H1 (cell line): ENCODE data around the gene PLCZ1. TPM values are rescaled to one million over a fixed set of nuclear protein-coding genes. Genes with fewer than 3 reads are reported as not detected.

Experiments used
- CTCF ChIA-PET: fragments of 300-600 bp; sonication (Branson Sonifier 250); formaldehyde crosslinking; loops from one replicate; lab custom pipeline; 2021; ENCODE audit not compliant: partially characterized antibody; lab: Charles Lee
- POLR2A ChIA-PET: fragments of 300-600 bp; sonication (Branson Sonifier 250); formaldehyde crosslinking; loops from one replicate; lab custom pipeline; 2021; ENCODE audit warnings: inconsistent platforms; ENCODE audit not compliant: partially characterized antibody; lab: Charles Lee
- DNase-seq, 2 experiments: peaks; one replicate each; pipeline versions ENCODE4 v3.0.0 to v3.0.0-alpha.2; 2010 to 2022; ENCODE audit warnings: low spot score in 2 of 2, low read depth in 1 of 2, mixed read lengths in 1 of 2
- FAIRE-seq: peaks from 2 replicates; lab custom pipeline; 2011; peaks lifted over from hg19 to GRCh38; lab: Jason Lieb, UNC
- H2AFZ ChIP-seq: 2 replicates; pipeline ENCODE4 v1.8.1; 2012; ENCODE audit warnings: low read length, inconsistent platforms
- H2AK5ac ChIP-seq: 2 replicates; pipeline ENCODE4 v1.6.1; 2013; ENCODE audit warnings: low read depth, low read length
- H2BK120ac ChIP-seq: replicated peaks from 2 replicates; pipeline ENCODE3; 2013; ENCODE audit warnings: low read depth, low read length, inconsistent platforms
- H2BK12ac ChIP-seq: 2 replicates; pipeline ENCODE4 v1.6.1; 2013; ENCODE audit warnings: low read depth, low read length
- H2BK15ac ChIP-seq: 2 replicates; pipeline ENCODE4 v1.6.1; 2013; ENCODE audit warnings: low read length
- H2BK20ac ChIP-seq: 2 replicates; pipeline ENCODE4 v1.6.1; 2013; ENCODE audit warnings: low read length
- H2BK5ac ChIP-seq: 2 replicates; pipeline ENCODE4 v1.6.1; 2013; ENCODE audit warnings: low read depth, low read length
- H3K14ac ChIP-seq: 2 replicates; pipeline ENCODE4 v1.6.1; 2013; ENCODE audit warnings: inconsistent platforms; ENCODE audit not compliant: insufficient read length
- H3K18ac ChIP-seq: 2 replicates; pipeline ENCODE4 v1.6.1; 2013; ENCODE audit warnings: low read length; ENCODE audit errors: extremely low read depth
- H3K23ac ChIP-seq: 2 replicates; pipeline ENCODE4 v1.6.1; 2013; ENCODE audit warnings: inconsistent platforms; ENCODE audit not compliant: insufficient read length
- H3K23me2 ChIP-seq: 2 replicates; pipeline ENCODE4 v1.6.1; 2013; ENCODE audit warnings: low read depth, low read length
- H3K27ac ChIP-seq: 2 replicates; pipeline ENCODE4 v1.6.1; 2011; ENCODE audit warnings: low read depth, low read length, inconsistent platforms
- H3K27me3 ChIP-seq, 4 experiments: replicated peaks in 1 of 4; 1 replicate in 1 of 4; 2 replicates in 3 of 4; pipeline versions ENCODE4 v1.6.1 to v1.8.1; 2011 to 2013; ENCODE audit warnings: low read length in 3 of 4, mild to moderate bottlenecking in 3 of 4, inconsistent platforms in 2 of 4, mixed read lengths in 2 of 4, moderate library complexity in 1 of 4; ENCODE audit not compliant: control insufficient read depth in 3 of 4, insufficient read depth in 3 of 4; ENCODE audit errors: extremely low read depth in 1 of 4
- H3K36me3 ChIP-seq, 4 experiments: 2 replicates each; pipeline versions ENCODE4 v1.6.1 to v1.8.1; 2011 to 2013; ENCODE audit warnings: mild to moderate bottlenecking in 4 of 4, low read length in 3 of 4, moderate library complexity in 2 of 4, control low read depth in 1 of 4, inconsistent platforms in 1 of 4; ENCODE audit not compliant: insufficient read depth in 4 of 4, control insufficient read depth in 2 of 4
- H3K4ac ChIP-seq: replicated peaks from 2 replicates; pipeline ENCODE3; 2013; ENCODE audit warnings: low read length, low read depth, mixed read lengths, inconsistent platforms; ENCODE audit not compliant: insufficient read length
- H3K4me1 ChIP-seq, 4 experiments: replicated peaks in 1 of 4; 1 replicate in 1 of 4; 2 replicates in 3 of 4; pipeline versions ENCODE4 v1.6.1 to v1.8.1; 2011 to 2013; ENCODE audit warnings: low read length in 3 of 4, inconsistent platforms in 2 of 4, mixed read lengths in 1 of 4; ENCODE audit not compliant: insufficient read depth in 4 of 4, control insufficient read depth in 3 of 4
- H3K4me2 ChIP-seq, 2 experiments: 2 replicates each; pipeline versions ENCODE4 v1.6.1 to v1.8.1; 2011 to 2013; ENCODE audit warnings: low read depth in 2 of 2, low read length in 2 of 2, control low read depth in 1 of 2, inconsistent platforms in 1 of 2, mild to moderate bottlenecking in 1 of 2; ENCODE audit not compliant: insufficient read depth in 1 of 2
- H3K4me3 ChIP-seq, 4 experiments: fragments of 200-600, 300-600 bp in 1 of 4; sonication (generic), shearing (Covaris generic), sonication (Bioruptor Twin) in 1 of 4; 2 replicates each; pipeline versions ENCODE4 v1.5.1 to v1.8.1; 2011 to 2016; ENCODE audit warnings: low read length in 4 of 4, low read depth in 3 of 4, control low read depth in 2 of 4, inconsistent platforms in 2 of 4, mild to moderate bottlenecking in 2 of 4, mixed read lengths in 1 of 4, moderate library complexity in 1 of 4; ENCODE audit not compliant: insufficient read depth in 2 of 4; ENCODE audit errors: extremely low read depth in 1 of 4
- H3K56ac ChIP-seq: replicated peaks from 2 replicates; pipeline ENCODE3; 2013; ENCODE audit warnings: low read depth, mild to moderate bottlenecking, mixed read lengths, low read length, inconsistent platforms; ENCODE audit not compliant: insufficient read length
- H3K79me1 ChIP-seq: 2 replicates; pipeline ENCODE4 v1.6.1; 2013; ENCODE audit warnings: low read depth, low read length, control low read depth
- H3K79me2 ChIP-seq, 2 experiments: 2 replicates each; pipeline versions ENCODE4 v1.6.1 to v1.8.1; 2012 to 2013; ENCODE audit warnings: low read length in 2 of 2, mild to moderate bottlenecking in 2 of 2, inconsistent platforms in 1 of 2; ENCODE audit not compliant: insufficient read depth in 2 of 2, control insufficient read depth in 1 of 2
- H3K9ac ChIP-seq, 4 experiments: replicated peaks in 1 of 4; 1 replicate in 1 of 4; 2 replicates in 3 of 4; pipeline versions ENCODE4 v1.6.1 to v1.8.1; 2011 to 2013; ENCODE audit warnings: low read depth in 3 of 4, low read length in 3 of 4, control low read depth in 2 of 4, mild to moderate bottlenecking in 2 of 4, moderate library complexity in 2 of 4, inconsistent platforms in 1 of 4; ENCODE audit errors: extremely low read depth in 1 of 4
- H3K9me3 ChIP-seq, 2 experiments: 2 replicates each; pipeline versions ENCODE4 v1.6.1 to v1.8.1; 2012 to 2013; ENCODE audit warnings: mild to moderate bottlenecking in 2 of 2, moderate library complexity in 2 of 2, control low read depth in 1 of 2, inconsistent platforms in 1 of 2, low read depth in 1 of 2, low read length in 1 of 2, mixed read lengths in 1 of 2; ENCODE audit not compliant: insufficient read depth in 2 of 2
- H4K20me1 ChIP-seq, 2 experiments: replicated peaks in 1 of 2; 2 replicates each; pipeline versions ENCODE3 to v1.8.1; 2011 to 2013; ENCODE audit warnings: inconsistent platforms in 2 of 2, low read length in 2 of 2, mild to moderate bottlenecking in 1 of 2; ENCODE audit not compliant: insufficient read depth in 2 of 2, control insufficient read depth in 1 of 2
- H4K5ac ChIP-seq: 2 replicates; pipeline ENCODE4 v1.6.1; 2013; ENCODE audit warnings: low read length, low read depth, mixed read lengths, inconsistent platforms; ENCODE audit not compliant: insufficient read length
- H4K8ac ChIP-seq: 2 replicates; pipeline ENCODE4 v1.8.0; 2013; ENCODE audit warnings: mild to moderate bottlenecking, moderate library complexity, low read length, inconsistent platforms; ENCODE audit not compliant: insufficient read depth; ENCODE audit errors: extremely low read depth
- H4K91ac ChIP-seq: replicated peaks from 2 replicates; pipeline ENCODE3; 2013; ENCODE audit warnings: low read length, mixed read lengths, inconsistent platforms; ENCODE audit not compliant: insufficient read length
- CREB1 ChIP-seq: IDR thresholded peaks from 2 replicates; pipeline ENCODE4 v1.6.1; 2012; ENCODE audit warnings: inconsistent platforms
- EZH2 ChIP-seq: fragments of 200-600 bp; sonication (generic); IDR thresholded peaks from 2 replicates; pipeline ENCODE4 v1.7.1; 2012; ENCODE audit warnings: low read depth, mild to moderate bottlenecking, moderate library complexity, low read length, inconsistent platforms; ENCODE audit not compliant: severe bottlenecking
- GABPA ChIP-seq: IDR thresholded peaks from 2 replicates; pipeline ENCODE4 v1.6.1; 2011; ENCODE audit warnings: mild to moderate bottlenecking, low read length, moderate library complexity, borderline replicate concordance; ENCODE audit not compliant: insufficient read depth
- KDM5A ChIP-seq: fragments of 200-600 bp; IDR thresholded peaks from 2 replicates; pipeline ENCODE4 v1.7.1; 2012; ENCODE audit warnings: mild to moderate bottlenecking, low read length, inconsistent platforms, mixed read lengths
- MAFK ChIP-seq: IDR thresholded peaks from 2 replicates; pipeline ENCODE4 v1.6.1; 2012; ENCODE audit warnings: low read depth, mild to moderate bottlenecking, improper control_type of control experiment, low read length
- PHF8 ChIP-seq: fragments of 200-600 bp; sonication (generic); conservative IDR thresholded peaks from 2 replicates; pipeline ENCODE4 v1.7.1; 2012; ENCODE audit warnings: low read depth, mild to moderate bottlenecking, inconsistent platforms, low read length, moderate library complexity
- RBBP5 ChIP-seq: IDR thresholded peaks from 2 replicates; pipeline ENCODE4 v1.7.1; 2012; ENCODE audit warnings: low read depth, mild to moderate bottlenecking, inconsistent platforms, low read length, moderate library complexity, borderline replicate concordance
- RXRA ChIP-seq: IDR thresholded peaks from 2 replicates; pipeline ENCODE4 v1.6.1; 2011; ENCODE audit warnings: low read depth, mild to moderate bottlenecking, low read length, moderate library complexity; ENCODE audit not compliant: insufficient read depth
- SIRT6 ChIP-seq: IDR thresholded peaks from one replicate; pipeline ENCODE4 v1.7.1; 2012; ENCODE audit warnings: low read length, inconsistent platforms
- SP1 ChIP-seq: IDR thresholded peaks from 2 replicates; pipeline ENCODE4 v1.6.1; 2011; ENCODE audit warnings: low read depth, low read length
- TAF1 ChIP-seq: IDR thresholded peaks from 2 replicates; pipeline ENCODE4 v1.6.1; 2011; ENCODE audit warnings: mild to moderate bottlenecking, low read depth, low read length
- WGBS, 2 experiments: shearing (Covaris generic) in 1 of 2; methylation state at CpG; one replicate each; pipeline versions ENCODE4 v1.1.6 to v1.1.7; 2013 to 2015; ENCODE audit warnings: low lambda C conversion rate in 2 of 2, mixed read lengths in 2 of 2, inconsistent platforms in 1 of 2, low coverage in 1 of 2, missing lambda C conversion rate in 1 of 2; ENCODE audit not compliant: insufficient replicate concordance in 2 of 2, insufficient coverage in 1 of 2, insufficient read length in 1 of 2; ENCODE audit errors: extremely low coverage in 1 of 2, missing lambda C conversion rate in 1 of 2; 5-methylcytosine and 5-hydroxymethylcytosine counted together
- polyA plus RNA-seq, 7 experiments: library from polyadenylated mRNA; depleted of rRNA in 3 of 7; stranded (reverse) in 5 of 7; unstranded in 2 of 7; fragments of >200 nt in 5 of 7; fragments of 200-250 nt in 2 of 7; gene quantifications; 1 replicate in 5 of 7; 2 replicates in 1 of 7; 4 replicates in 1 of 7; pipeline versions ENCODE4 v1.2.1 to v1.2.3, GENCODE V29; 2011 to 2013; ENCODE audit warnings: missing spikeins in 2 of 7, mixed read lengths in 2 of 7
- total RNA-seq: library from RNA; stranded (reverse); fragmentation: NEBNext Ultra II Directional; extraction: Animal tissue kit (Norgen Biotek cat#: 25700); gene quantifications from 2 replicates; pipeline ENCODE4 v1.2.1, GENCODE V29; 2021

PLCZ1 gene
- total and polyA plus RNA-seq, 2 of the 8 experiments (the other 6 are each of a cell fraction or from before 2014, with no cell fraction given): not detected

DNA sequence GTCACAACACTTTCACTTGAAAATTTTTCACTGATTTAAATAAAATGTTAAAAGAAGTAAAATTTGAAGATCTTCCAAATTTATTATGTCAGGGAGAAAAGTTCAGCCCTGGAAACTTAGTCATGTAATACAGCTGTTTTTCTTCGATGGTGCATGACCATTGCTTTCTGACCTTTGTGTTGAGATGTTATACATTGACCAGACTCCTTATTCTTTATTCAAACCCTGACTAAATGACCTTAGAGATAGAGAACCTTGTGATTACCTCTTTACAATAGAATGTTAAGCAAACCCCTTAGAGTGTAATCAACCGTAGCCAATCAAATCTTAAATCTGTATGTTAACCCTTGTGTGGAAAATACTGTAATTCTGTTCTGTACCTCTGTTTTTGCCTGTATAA lies 34.5 kb downstream of the PLCZ1 start:
- Histone ChIP-seq H2BK15ac (no peak overlapping the region), H3K79me1 (no peaks in the 10 kb centered on the region), H3K18ac (no peak overlapping the region), H3K79me2 (no peaks in the 10 kb centered on the region), H3K56ac (no peak overlapping the region), H4K20me1 (no peaks in the 10 kb centered on the region), H3K4me1 (no peaks in the 10 kb centered on the region), H3K23ac (no peak overlapping the region), H2BK120ac (no peak overlapping the region), H4K91ac (no peak overlapping the region), H3K27me3 (no peaks in the 10 kb centered on the region), H2BK20ac (no peak overlapping the region), H2AK5ac (no peak overlapping the region), H2AFZ (no peak overlapping the region), H4K5ac (no peak overlapping the region), H2BK12ac (no peak overlapping the region), H3K23me2 (no peaks in the 10 kb centered on the region), H3K36me3 (no peaks in the 10 kb centered on the region), H3K4me3 (no peak overlapping the region), H3K14ac (no peak overlapping the region), H3K27ac (no peak overlapping the region), H3K9me3 (peaks cover 0 to 4% of the 10 kb centered on the region in 2 experiments; a peak in 1 of 4 replicates), H4K8ac (no peak overlapping the region), H3K4ac (no peak overlapping the region), H2BK5ac (no peak overlapping the region)
- FAIRE-seq (no peak), DNase-seq (no peak)
- POLR2A ChIA-PET: no interaction called here
- WGBS, 2 experiments: 81% methylated on average over 2 of the region's 2 CpGs; no CpG with 5 or more reads in 1 of the 2 experiments
- CTCF ChIA-PET: no interaction called here
- no peak for TF ChIP-seq TAF1
- no peak for TF ChIP-seq SIRT6
- no peak for TF ChIP-seq KDM5A
- no peak for TF ChIP-seq CREB1
- TF ChIP-seq EZH2: no peak
- TF ChIP-seq MAFK: no peak
- TF ChIP-seq PHF8: no peak
- TF ChIP-seq SP1: no peak
- no peak for TF ChIP-seq RBBP5
- TF ChIP-seq GABPA: no peak
- TF ChIP-seq RXRA: no peak
- TF ChIP-seq, all 59 proteins: peak for 0
- no peak overlapping the region for H3K4me2 ChIP-seq
- H3K9ac ChIP-seq: no peak overlapping the region
